HCT116 (cell line): ENCODE results near the gene AKAP13. TPM values are rescaled to one million over a fixed set of nuclear protein-coding genes. Genes with fewer than 3 reads are reported as not detected.
A peak's percentile ranks its signal among the peaks of the same experiment; 100 is the strongest.

ENCODE experiments used
- ATAC-seq: fragments of 200-7000 bp; cut with Tn5 transposase; 2 replicates; pipeline ENCODE4 v1.9.1; 2020; ENCODE audit warnings: mild to moderate bottlenecking, moderate library complexity
- BruUV-seq: library from RNA; stranded (reverse); fragments of 400-500 nt; replicated peaks from 2 replicates; lab custom pipeline; 2021; lab: Mats Ljungman, UMichigan
- CTCF ChIA-PET: fragments of 300-600 bp; sonication (Branson Sonifier 250); formaldehyde crosslinking; loops from one replicate; lab custom pipeline; 2021; ENCODE audit warnings: antibody characterized with exemption; lab: Charles Lee
- POLR2A ChIA-PET: fragments of 300-600, 350-600 bp; sonication (Branson Sonifier 250); formaldehyde crosslinking; loops from one replicate; lab custom pipeline; 2021; ENCODE audit warnings: antibody characterized with exemption; lab: Charles Lee
- RAD21 ChIA-PET, 2 experiments: fragments of 300-600 bp; sonication (Branson Sonifier 250); formaldehyde crosslinking; loops; one replicate each; lab custom pipeline; 2023; ENCODE audit warnings: low total read pairs in 2 of 2; ENCODE audit not compliant: uncharacterized antibody in 2 of 2, unreplicated experiment in 2 of 2, low non-redundant PET in 1 of 2; lab: Charles Lee
- DNase-seq: peaks from one replicate; pipeline ENCODE4 v3.0.0-alpha.2; 2010; ENCODE audit warnings: low read depth, low spot score
- H2AFZ ChIP-seq: fragments of 200-600 bp; shearing (Covaris generic), sonication (generic); 2 replicates; pipeline ENCODE4 v1.6.1; 2017; ENCODE audit warnings: low read depth, mixed run types, mixed read lengths, antibody characterized with exemption, low read length; ENCODE audit not compliant: poor library complexity, severe bottlenecking
- H3K27ac ChIP-seq: 2 replicates; pipeline ENCODE4 v1.5.1; 2012; ENCODE audit warnings: low read depth, low read length
- H3K27me3 ChIP-seq: fragments of 200-600 bp; sonication (generic); 2 replicates; pipeline ENCODE4 v1.6.1; 2016; ENCODE audit warnings: mixed run types, low read length, mixed read lengths; ENCODE audit not compliant: insufficient read depth
- H3K36me3 ChIP-seq, 2 experiments: fragments of 200-500 bp in 1 of 2; fragments of 200-600 bp in 1 of 2; sonication (Bioruptor generic) in 1 of 2; sonication (generic) in 1 of 2; 2 replicates each; pipeline versions ENCODE4 v1.5.1 to v1.6.1; 2014 to 2016; ENCODE audit warnings: low read length in 2 of 2, inconsistent platforms in 1 of 2, mixed read lengths in 1 of 2, mixed run types in 1 of 2; ENCODE audit not compliant: insufficient read depth in 2 of 2, control insufficient read depth in 1 of 2
- H3K4me1 ChIP-seq, 2 experiments: fragments of 200-600 bp in 1 of 2; sonication (generic) in 1 of 2; 2 replicates each; pipeline versions ENCODE4 v1.5.1 to v1.6.1; 2012 to 2017; ENCODE audit warnings: low read length in 2 of 2, inconsistent platforms in 1 of 2, mild to moderate bottlenecking in 1 of 2, mixed read lengths in 1 of 2, mixed run types in 1 of 2, moderate library complexity in 1 of 2; ENCODE audit not compliant: insufficient read depth in 2 of 2, control insufficient read depth in 1 of 2
- H3K4me2 ChIP-seq: fragments of 200-600 bp; sonication (generic); 2 replicates; pipeline ENCODE4 v1.6.1; 2017; ENCODE audit warnings: mixed run types, low read length, mixed read lengths
- H3K4me3 ChIP-seq, 2 experiments: fragments of 200-600 bp in 1 of 2; sonication (generic) in 1 of 2; replicated peaks in 1 of 2; 2 replicates each; pipeline ENCODE4 v1.5.1; 2011 to 2016; ENCODE audit warnings: low read length in 2 of 2, control low read depth in 1 of 2, low read depth in 1 of 2, mild to moderate bottlenecking in 1 of 2, mixed read lengths in 1 of 2, mixed run types in 1 of 2
- H3K79me2 ChIP-seq: fragments of 200-600 bp; sonication (generic); 2 replicates; pipeline ENCODE4 v1.6.1; 2017; ENCODE audit warnings: mild to moderate bottlenecking, mixed run types, low read length, moderate library complexity, mixed read lengths; ENCODE audit not compliant: insufficient read depth
- H3K9ac ChIP-seq: fragments of 200-600 bp; sonication (generic); 2 replicates; pipeline ENCODE4 v1.6.1; 2016; ENCODE audit warnings: low read length, mixed read lengths
- H3K9me2 ChIP-seq: fragments of 200-600 bp; sonication (generic), shearing (Covaris generic); 2 replicates; pipeline ENCODE4 v1.6.1; 2017; ENCODE audit warnings: mixed run types, mild to moderate bottlenecking, moderate library complexity; ENCODE audit not compliant: insufficient read depth
- H3K9me3 ChIP-seq, 2 experiments: fragments of 200-500 bp in 1 of 2; fragments of 200-600 bp in 1 of 2; sonication (Bioruptor generic) in 1 of 2; sonication (generic) in 1 of 2; 2 replicates each; pipeline ENCODE4 v1.6.1; 2014 to 2017; ENCODE audit warnings: low read length in 2 of 2, mixed read lengths in 2 of 2, inconsistent platforms in 1 of 2, low read depth in 1 of 2, mild to moderate bottlenecking in 1 of 2, mixed run types in 1 of 2, moderate library complexity in 1 of 2; ENCODE audit not compliant: control insufficient read depth in 1 of 2, insufficient read depth in 1 of 2
- H4K20me1 ChIP-seq: fragments of 200-600 bp; sonication (generic), shearing (Covaris generic); 2 replicates; pipeline ENCODE4 v1.6.1; 2017; ENCODE audit warnings: mixed run types, mild to moderate bottlenecking, moderate library complexity; ENCODE audit not compliant: insufficient read depth
- CBX3 ChIP-seq: IDR thresholded peaks from 2 replicates; pipeline ENCODE4 v1.6.1; 2012; ENCODE audit warnings: low read depth
- EGR1 ChIP-seq: IDR thresholded peaks from 2 replicates; pipeline ENCODE4 v1.6.1; 2012; ENCODE audit warnings: low read depth
- ELF1 ChIP-seq: IDR thresholded peaks from 2 replicates; pipeline ENCODE4 v1.6.1; 2012; ENCODE audit warnings: low read depth, borderline replicate concordance
- EZH2phosphoT487 ChIP-seq: fragments of 200-600 bp; IDR thresholded peaks from 2 replicates; pipeline ENCODE4 v1.6.1; 2018; ENCODE audit warnings: antibody characterized with exemption, borderline replicate concordance
- FOSL1 ChIP-seq: IDR thresholded peaks from 2 replicates; pipeline ENCODE4 v1.6.1; 2012; ENCODE audit warnings: low read depth
- SIN3A ChIP-seq: IDR thresholded peaks from 2 replicates; pipeline ENCODE4 v1.6.1; 2012; ENCODE audit warnings: low read depth
- SP1 ChIP-seq: IDR thresholded peaks from 2 replicates; pipeline ENCODE4 v1.6.1; 2012; ENCODE audit warnings: low read depth
- SRF ChIP-seq: IDR thresholded peaks from 2 replicates; pipeline ENCODE4 v1.6.1; 2012; ENCODE audit warnings: low read depth
- TCF7L2 ChIP-seq: IDR thresholded peaks from 2 replicates; pipeline ENCODE4 v1.7.0; 2011; ENCODE audit warnings: borderline replicate concordance, inconsistent platforms; ENCODE audit not compliant: insufficient read depth, insufficient read length; ENCODE audit errors: extremely low read depth
- YY1 ChIP-seq: IDR thresholded peaks from 2 replicates; pipeline ENCODE4 v1.6.1; 2011; ENCODE audit warnings: low read length, low read depth, moderate library complexity, mild to moderate bottlenecking; ENCODE audit not compliant: insufficient replicate concordance; ENCODE audit errors: extremely low read depth
- intact Hi-C: fragments of 100-400 bp; cut with micrococcal nuclease; formaldehyde crosslinking; loops from 2 replicates; pipeline ENCODE4 v1.10.0; 2022
- total RNA-seq: library from RNA; stranded (reverse); gene quantifications from one replicate; pipeline ENCODE4 v1.2.1, GENCODE V29; 2021; ENCODE audit not compliant: unreplicated experiment
- TF ChIP-seq, protein P1 (sequence below), 3 experiments: fragments of 200-600 bp in 1 of 3; sonication (generic) in 1 of 3; IDR thresholded peaks in 2 of 3; conservative IDR thresholded peaks in 1 of 3; 2 replicates each; pipeline ENCODE4 v1.5.1; 2012 to 2017; ENCODE audit warnings: low read depth in 2 of 3, low read length in 2 of 3, antibody characterized with exemption in 1 of 3, borderline replicate concordance in 1 of 3, control low read depth in 1 of 3, mild to moderate bottlenecking in 1 of 3, mixed read lengths in 1 of 3, mixed run types in 1 of 3, moderate library complexity in 1 of 3; ENCODE audit not compliant: insufficient read depth in 1 of 3

Gene AKAP13
- total RNA-seq, 1 experiment from 2014 or later: 43.1 TPM

GRCh38 chr15:85615930-85616329, 235.5 kb downstream of the AKAP13 start:
- H3K27me3 ChIP-seq: no peaks in the 10 kb centered on the region
- no peak overlapping the region for H3K4me2 ChIP-seq
- CTCF ChIA-PET: no interaction called here
- intact Hi-C loops: loop anchor here (10.0 kb wide), 1 partner anchor 319 kb away; no protein-coding TSS in a partner anchor
- no TSS peak for BruUV-seq
- no peaks in the 10 kb centered on the region for H3K9me2 ChIP-seq
- no peak overlapping the region for H3K4me3 ChIP-seq
- POLR2A ChIA-PET: no interaction called here
- peak; percentile 82 for ATAC-seq
- no peak overlapping the region for H3K27ac ChIP-seq
- H3K9me3 ChIP-seq: no peaks in the 10 kb centered on the region
- H3K9ac ChIP-seq: no peak overlapping the region
- no peaks in the 10 kb centered on the region for H3K36me3 ChIP-seq
- TF ChIP-seq YY1 (no peak), SRF (no peak), SIN3A (no peak), SP1 (no peak)
- TF ChIP-seq, protein P1, sequence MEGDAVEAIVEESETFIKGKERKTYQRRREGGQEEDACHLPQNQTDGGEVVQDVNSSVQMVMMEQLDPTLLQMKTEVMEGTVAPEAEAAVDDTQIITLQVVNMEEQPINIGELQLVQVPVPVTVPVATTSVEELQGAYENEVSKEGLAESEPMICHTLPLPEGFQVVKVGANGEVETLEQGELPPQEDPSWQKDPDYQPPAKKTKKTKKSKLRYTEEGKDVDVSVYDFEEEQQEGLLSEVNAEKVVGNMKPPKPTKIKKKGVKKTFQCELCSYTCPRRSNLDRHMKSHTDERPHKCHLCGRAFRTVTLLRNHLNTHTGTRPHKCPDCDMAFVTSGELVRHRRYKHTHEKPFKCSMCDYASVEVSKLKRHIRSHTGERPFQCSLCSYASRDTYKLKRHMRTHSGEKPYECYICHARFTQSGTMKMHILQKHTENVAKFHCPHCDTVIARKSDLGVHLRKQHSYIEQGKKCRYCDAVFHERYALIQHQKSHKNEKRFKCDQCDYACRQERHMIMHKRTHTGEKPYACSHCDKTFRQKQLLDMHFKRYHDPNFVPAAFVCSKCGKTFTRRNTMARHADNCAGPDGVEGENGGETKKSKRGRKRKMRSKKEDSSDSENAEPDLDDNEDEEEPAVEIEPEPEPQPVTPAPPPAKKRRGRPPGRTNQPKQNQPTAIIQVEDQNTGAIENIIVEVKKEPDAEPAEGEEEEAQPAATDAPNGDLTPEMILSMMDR (IDR thresholded peaks at IDR 0.05 in 2 of 3, conservative IDR thresholded peaks at IDR 0.05 in 1 of 3; ENCODE audit: borderline replicate concordance in 1 of 3, insufficient read depth in 1 of 3, low read depth in 2 of 3, low read length in 2 of 3): peak; percentile 18 to 55 (median 46); a peak in 5 of 6 replicates
- TF ChIP-seq, all 23 proteins: peak for 1
- RAD21 ChIA-PET: no interaction called here
- H2AFZ ChIP-seq: no peak overlapping the region
- H3K79me2 ChIP-seq: no peaks in the 10 kb centered on the region
- no peaks in the 10 kb centered on the region for H4K20me1 ChIP-seq
- peaks cover 0 to 5% of the 10 kb centered on the region in 2 experiments; a peak in 1 of 4 replicates for H3K4me1 ChIP-seq
- peak; percentile 6 for DNase-seq

GRCh38 chr15:85616549-85617110, 236.2 kb downstream of the AKAP13 start:
- ATAC-seq: no peak
- DNase-seq: no peak
- no peaks in the 10 kb centered on the region for H3K9me3 ChIP-seq
- no peaks in the 10 kb centered on the region for H3K36me3 ChIP-seq
- no peak overlapping the region for H3K9ac ChIP-seq
- no peak overlapping the region for H3K4me2 ChIP-seq
- H3K27me3 ChIP-seq: no peaks in the 10 kb centered on the region
- ChIA-PET POLR2A (no interaction called here), CTCF (no interaction called here), RAD21 (no interaction called here)
- H3K79me2 ChIP-seq: no peaks in the 10 kb centered on the region
- no peak overlapping the region for H3K4me3 ChIP-seq
- H2AFZ ChIP-seq: no peak overlapping the region
- no peaks in the 10 kb centered on the region for H4K20me1 ChIP-seq
- intact Hi-C loops: loop anchor here (10.0 kb wide), 1 partner anchor 318 kb away; no protein-coding TSS in a partner anchor
- no peaks in the 10 kb centered on the region for H3K9me2 ChIP-seq
- peaks cover 0 to 5% of the 10 kb centered on the region in 2 experiments; a peak in 1 of 4 replicates for H3K4me1 ChIP-seq
- no peak overlapping the region for H3K27ac ChIP-seq
- TF ChIP-seq EZH2phosphoT487 (no peak), EGR1 (no peak), CBX3 (no peak), TCF7L2 (no peak), ELF1 (no peak), SIN3A (no peak), YY1 (no peak), SRF (no peak), FOSL1 (no peak)
- TF ChIP-seq, protein P1 (IDR thresholded peaks at IDR 0.05 in 2 of 3, conservative IDR thresholded peaks at IDR 0.05 in 1 of 3; ENCODE audit: borderline replicate concordance in 1 of 3, insufficient read depth in 1 of 3, low read depth in 2 of 3, low read length in 2 of 3): no peak
- TF ChIP-seq, all 23 proteins: peak for 0
- no TSS peak for BruUV-seq
